SKM-1 (cell line): ENCODE results near the gene ACD.
"Not testable (repeated sequence)": the region's sequence is repeated elsewhere in the genome, so short reads cannot be mapped to it uniquely, and the experiment has no call there.

Experiments used
- DNase-seq: peaks from one replicate; lab custom pipeline; 2025; ENCODE audit not compliant: unreplicated experiment; lab: John Stamatoyannopoulos, UW

The ACD gene

GRCh38 chr16:67659675-67660563 lies at the start of gene ACD:
Gene ACD (minus strand): TSS chr16:67660260. CDS start chr16:67660220, 40 bp downstream.
- peak; percentile 40 for DNase-seq

GRCh38 chr16:67709050-67709449 lies 49.0 kb upstream of the ACD start:
- no peak for DNase-seq

GRCh38 chr16:67708368-67708771 lies 48.3 kb upstream of the ACD start:
- DNase-seq, result no peak

- no peak for DNase-seq
These were observed 47.7 kb upstream of the ACD start for GRCh38 chr16:67707790-67708189.

- no peak for DNase-seq
These were observed 47.1 kb upstream of the ACD start for GRCh38 chr16:67707210-67707609.

- no peak for DNase-seq
These were observed 44.0 kb upstream of the ACD start for GRCh38 chr16:67704110-67704509.

- DNase-seq, result no peak
These were observed 43.6 kb upstream of the ACD start for GRCh38 chr16:67703626-67704025.

GRCh38 chr16:67702130-67702529 lies 42.1 kb upstream of the ACD start:
- DNase-seq, result no peak

- no peak for DNase-seq
These were observed 41.4 kb upstream of the ACD start for GRCh38 chr16:67701420-67701819.

- no peak for DNase-seq
These were observed 39.2 kb upstream of the ACD start for GRCh38 chr16:67699265-67699664.

GRCh38 chr16:67697422-67698185 lies 37.5 kb upstream of the ACD start:
- DNase-seq, result peak; percentile 84

GRCh38 chr16:67694611-67695010 lies 34.6 kb upstream of the ACD start:
- DNase-seq, result no peak

- not testable (repeated sequence) for DNase-seq
These were observed 33.6 kb upstream of the ACD start for GRCh38 chr16:67693517-67694285.

GRCh38 chr16:67685388-67686112 lies 25.5 kb upstream of the ACD start:
- no peak for DNase-seq

- DNase-seq, result no peak
These were observed 23.7 kb upstream of the ACD start for GRCh38 chr16:67683767-67684166.

GRCh38 chr16:67679935-67680897 lies 20.2 kb upstream of the ACD start:
- no peak for DNase-seq

GRCh38 chr16:67678354-67679023 lies 18.4 kb upstream of the ACD start:
- DNase-seq, result no peak

- DNase-seq, result no peak
These were observed 17.7 kb upstream of the ACD start for GRCh38 chr16:67677712-67678111.

- DNase-seq, result no peak
These were observed 16.9 kb upstream of the ACD start for GRCh38 chr16:67676939-67677338.
